Immature natural killer cell (primary cell): ENCODE results near the gene MYOF. TPM values are rescaled to one million over a fixed set of nuclear protein-coding genes. Genes with fewer than 3 reads are reported as not detected.
A peak's percentile ranks its signal among the peaks of the same experiment; 100 is the strongest.

ENCODE experiments used
- DNase-seq, 3 donors: peaks; one replicate each; pipeline ENCODE4 v3.0.0; 2022; ENCODE audit warnings: mixed read lengths in 1 of 3
- H3K27ac Mint-ChIP-seq, 6 donors: one replicate each; pipeline ENCODE4 v1.8.0; 2020; ENCODE audit warnings: mixed read lengths in 6 of 6, mild to moderate bottlenecking in 5 of 6, inconsistent platforms in 4 of 6, moderate library complexity in 3 of 6
- H3K27me3 Mint-ChIP-seq, 3 donors: one replicate each; pipeline ENCODE4 v1.8.0; 2020 to 2021; ENCODE audit warnings: low read depth in 3 of 3, mild to moderate bottlenecking in 3 of 3, mixed read lengths in 3 of 3, moderate library complexity in 3 of 3, inconsistent platforms in 1 of 3
- H3K36me3 Mint-ChIP-seq, 3 donors: one replicate each; pipeline ENCODE4 v1.8.0; 2020; ENCODE audit warnings: mixed read lengths in 3 of 3, inconsistent platforms in 2 of 3, mild to moderate bottlenecking in 2 of 3
- H3K4me1 Mint-ChIP-seq, 2 donors: one replicate each; pipeline ENCODE4 v1.8.0; 2020; ENCODE audit warnings: inconsistent platforms in 2 of 2, mild to moderate bottlenecking in 2 of 2, mixed read lengths in 2 of 2, moderate library complexity in 1 of 2
- H3K4me3 Mint-ChIP-seq, 5 donors: one replicate each; pipeline ENCODE4 v1.8.0; 2020; ENCODE audit warnings: mild to moderate bottlenecking in 5 of 5, mixed read lengths in 5 of 5, inconsistent platforms in 3 of 5, moderate library complexity in 3 of 5
- H3K9me3 Mint-ChIP-seq, 6 donors: one replicate each; pipeline ENCODE4 v1.8.0; 2020; ENCODE audit warnings: mild to moderate bottlenecking in 6 of 6, mixed read lengths in 6 of 6, inconsistent platforms in 4 of 6, moderate library complexity in 3 of 6
- polyA plus RNA-seq, 3 donors: library from polyadenylated mRNA; unstranded; fragments of 300-500 nt; fragmentation: Illumina TruSeq; gene quantifications; one replicate each; pipeline ENCODE4 v1.2.3, GENCODE V29; 2021

MYOF gene
- polyA plus RNA-seq, 3 donors from 2014 or later = 0.21 to 0.33 TPM; not detected in 1

DNA sequence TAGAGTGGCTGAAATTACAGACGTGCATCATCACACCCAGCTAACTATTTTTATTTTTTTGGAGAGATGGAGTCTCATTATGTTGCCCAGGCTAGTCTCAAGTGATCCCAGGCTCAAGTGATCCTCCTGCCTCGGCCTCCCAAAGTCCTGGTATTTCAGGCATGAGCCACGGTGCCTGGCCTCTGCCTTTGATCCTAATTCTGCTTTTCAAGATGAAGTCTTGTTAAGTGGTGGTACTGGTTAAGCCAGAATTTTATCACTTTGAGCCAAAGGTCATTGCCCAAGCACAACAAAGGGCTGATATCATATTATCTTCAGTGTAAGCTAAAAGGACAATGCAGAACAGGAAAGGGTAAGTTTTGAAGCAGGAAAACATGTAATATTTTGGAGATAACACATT is 64.2 kb downstream of the MYOF start:
- Mint-ChIP-seq H3K4me3 (no peak overlapping the region), H3K27ac (no peak overlapping the region), H3K36me3 (no peaks in the 10 kb centered on the region), H3K27me3 (peaks cover 0 to 11% (median 10%) of the 10 kb centered on the region in 3 donors), H3K4me1 (peaks cover 13 to 20% of the 10 kb centered on the region in 2 donors), H3K9me3 (no peaks in the 10 kb centered on the region)
- DNase-seq = no peak

DNA sequence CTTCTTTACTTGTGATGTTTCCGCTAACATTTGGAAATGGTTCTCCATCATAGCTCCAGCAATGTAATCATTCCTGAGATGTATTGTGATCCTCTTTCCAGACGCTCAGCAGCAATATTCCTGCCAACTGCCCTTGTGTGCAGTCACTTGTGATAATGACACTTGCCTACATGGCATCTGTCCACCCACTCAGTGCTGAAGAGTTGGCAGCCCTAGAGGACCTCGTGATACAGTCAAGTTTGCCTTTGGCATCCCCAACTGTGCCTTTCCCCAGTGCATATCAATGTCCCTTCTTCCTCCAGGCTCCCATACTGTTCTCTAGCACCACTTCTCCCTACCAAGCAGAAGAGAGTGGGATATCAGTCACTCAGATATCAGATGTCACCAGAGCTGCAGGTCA is 64.9 kb downstream of the MYOF start:
- H3K4me3 Mint-ChIP-seq = no peak overlapping the region
- peaks cover 0 to 2% (median 0%) of the 10 kb centered on the region in 3 donors for H3K36me3 Mint-ChIP-seq
- no peak for DNase-seq
- no peak overlapping the region for H3K27ac Mint-ChIP-seq
- H3K9me3 Mint-ChIP-seq = no peaks in the 10 kb centered on the region
- H3K4me1 Mint-ChIP-seq = peaks cover 19 to 27% of the 10 kb centered on the region in 2 donors
- H3K27me3 Mint-ChIP-seq = peaks cover 2 to 11% (median 10%) of the 10 kb centered on the region in 3 donors

DNA sequence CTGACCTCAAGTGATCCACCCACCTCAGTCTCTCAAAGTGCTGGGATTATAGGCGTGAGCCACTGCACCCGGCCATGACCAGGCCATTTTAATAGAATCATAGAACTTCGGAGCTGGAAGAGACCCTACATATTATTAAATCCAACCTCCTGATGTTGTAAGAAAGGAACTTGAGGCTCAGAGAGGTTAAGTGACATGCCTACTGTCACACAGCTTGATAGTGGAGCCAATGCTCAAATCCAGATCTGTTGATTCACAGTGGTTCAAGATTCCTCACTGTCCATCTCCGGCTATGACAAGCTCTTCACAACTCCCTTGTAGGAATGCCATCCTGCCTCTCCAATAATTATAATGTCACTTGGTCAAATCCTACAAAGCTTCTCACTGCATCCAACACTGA is 65.3 kb downstream of the MYOF start:
- H3K9me3 Mint-ChIP-seq = no peaks in the 10 kb centered on the region
- no peak for DNase-seq
- no peak overlapping the region for H3K4me3 Mint-ChIP-seq
- peaks cover 2 to 11% (median 7%) of the 10 kb centered on the region in 3 donors for H3K27me3 Mint-ChIP-seq
- no peak overlapping the region for H3K27ac Mint-ChIP-seq
- H3K4me1 Mint-ChIP-seq = peaks cover 24 to 29% of the 10 kb centered on the region in 2 donors
- peaks cover 0 to 3% (median 0%) of the 10 kb centered on the region in 3 donors for H3K36me3 Mint-ChIP-seq

DNA sequence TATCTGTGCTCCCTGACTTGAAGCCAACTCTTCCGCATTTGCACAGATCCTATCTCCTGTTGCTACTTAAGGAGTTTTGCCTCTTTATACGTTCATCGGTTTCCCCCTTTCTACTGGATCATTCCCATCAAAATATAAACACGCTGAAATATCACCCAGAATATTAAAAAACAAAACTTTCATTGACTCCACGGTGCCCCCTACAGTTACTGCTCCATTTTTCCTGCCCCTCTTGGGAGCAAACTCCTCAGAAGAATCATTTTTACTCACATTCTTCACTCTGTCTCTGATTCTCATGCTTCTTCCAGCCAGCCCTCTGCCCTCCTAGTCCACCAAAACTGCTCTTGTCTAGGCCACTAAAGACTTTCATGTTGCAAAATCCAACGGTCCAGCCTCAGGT is 66.4 kb downstream of the MYOF start:
- H3K27ac Mint-ChIP-seq = peak overlapping the region in 1 of 6 donors; percentile 79
- H3K4me3 Mint-ChIP-seq = no peak overlapping the region
- DNase-seq = no peak
- peaks cover 0 to 3% (median 0%) of the 10 kb centered on the region in 3 donors for H3K36me3 Mint-ChIP-seq
- peaks cover 25 to 31% of the 10 kb centered on the region in 2 donors for H3K4me1 Mint-ChIP-seq
- no peaks in the 10 kb centered on the region for H3K9me3 Mint-ChIP-seq
- peaks cover 2 to 11% (median 7%) of the 10 kb centered on the region in 3 donors for H3K27me3 Mint-ChIP-seq

DNA sequence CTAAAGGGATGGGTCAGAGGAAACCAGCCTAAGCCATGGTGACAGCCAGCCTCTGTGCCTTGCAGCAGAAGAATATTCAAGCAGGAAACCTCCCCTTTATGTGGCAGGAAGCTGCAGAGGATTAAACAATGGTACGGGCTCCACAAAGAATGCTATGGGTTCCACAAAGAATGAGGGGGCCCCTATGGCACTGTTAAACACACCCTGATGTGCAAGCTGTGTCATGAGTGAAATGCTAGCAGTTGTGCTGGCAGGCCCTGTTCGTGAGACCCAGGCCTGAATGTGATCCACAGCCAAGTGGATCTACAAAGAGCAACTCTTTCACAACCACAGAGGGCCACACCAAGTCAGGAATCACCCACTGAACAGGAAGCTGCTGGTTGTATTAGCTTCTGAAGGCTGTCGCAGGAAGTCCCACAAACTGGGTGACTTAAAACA is 68.9 kb downstream of the MYOF start:
- peaks cover 0 to 3% (median 0%) of the 10 kb centered on the region in 3 donors for H3K36me3 Mint-ChIP-seq
- H3K4me3 Mint-ChIP-seq = peak overlapping the region; percentile 20 to 54 (median 44)
- peaks cover 30 to 31% of the 10 kb centered on the region in 2 donors for H3K4me1 Mint-ChIP-seq
- peak; percentile 22 to 40 (median 35) for DNase-seq
- H3K27me3 Mint-ChIP-seq = peaks cover 2 to 9% (median 6%) of the 10 kb centered on the region in 3 donors
- H3K9me3 Mint-ChIP-seq = no peaks in the 10 kb centered on the region
- peak overlapping the region; percentile 77 to 88 (median 86) for H3K27ac Mint-ChIP-seq

DNA sequence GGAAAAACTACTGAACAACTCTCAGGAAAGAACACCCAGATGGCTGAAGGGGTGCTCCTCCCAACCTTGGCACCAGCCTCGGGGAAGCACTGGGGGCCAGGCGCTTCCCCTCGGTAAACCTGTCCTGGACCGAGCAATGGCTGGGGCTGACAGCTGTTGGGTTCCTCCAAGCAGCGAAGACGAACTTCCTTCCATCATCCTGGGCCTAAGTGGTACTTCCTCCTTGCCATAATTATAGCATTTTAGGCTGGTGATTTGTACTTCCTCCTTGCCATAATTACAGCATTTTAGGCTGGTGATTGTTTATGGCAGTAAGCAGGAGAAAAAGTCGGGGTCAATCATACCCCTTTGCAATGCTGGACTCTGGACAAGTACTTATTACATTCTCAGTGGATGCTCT is 69.3 kb downstream of the MYOF start:
- Mint-ChIP-seq H3K4me3 (peak overlapping the region; percentile 20 to 54 (median 44)), H3K27me3 (peaks cover 2 to 9% (median 6%) of the 10 kb centered on the region in 3 donors)
- peak in 1 of 3 donors; percentile 3 for DNase-seq

DNA sequence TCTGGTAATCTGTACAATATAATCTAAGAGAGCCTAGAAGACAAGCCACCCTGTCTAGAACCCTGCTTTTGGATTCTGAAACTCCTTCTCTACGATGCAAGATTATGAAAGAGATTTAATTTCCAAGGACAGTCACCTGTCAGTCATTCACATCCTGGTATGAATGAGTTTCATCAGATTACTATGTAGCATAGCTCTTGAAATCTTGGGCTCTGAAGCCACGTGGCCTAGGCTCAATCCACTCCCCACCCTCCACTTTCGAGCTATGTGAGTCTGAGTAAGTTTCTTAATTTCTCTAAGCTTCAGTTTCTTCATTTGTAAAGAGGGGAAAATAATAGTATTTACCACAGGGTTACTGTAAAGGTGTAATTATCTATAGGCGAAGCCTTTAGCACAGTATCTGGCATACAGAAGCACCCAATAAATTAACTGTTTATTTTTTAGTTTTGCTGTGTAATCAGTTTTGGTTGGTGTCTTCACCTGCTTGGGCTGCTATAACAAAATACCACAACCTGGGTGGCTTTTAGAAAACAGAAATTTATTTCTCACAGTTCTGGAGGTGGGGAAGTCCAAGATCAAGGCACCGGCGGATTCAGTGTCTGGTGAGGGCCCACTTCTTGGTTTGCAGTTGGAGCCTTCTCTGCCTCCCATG is 71.3 kb downstream of the MYOF start:
- Mint-ChIP-seq H3K9me3 (no peaks in the 10 kb centered on the region), H3K4me3 (no peak overlapping the region), H3K27me3 (peaks cover 2 to 7% (median 6%) of the 10 kb centered on the region in 3 donors), H3K27ac (peak overlapping the region in 1 of 6 donors; percentile 0), H3K36me3 (peaks cover 0 to 3% (median 0%) of the 10 kb centered on the region in 3 donors), H3K4me1 (peaks cover 30 to 31% of the 10 kb centered on the region in 2 donors)
- DNase-seq = no peak

More for the DNA sequence above, 69.3 kb downstream of the MYOF start:
- Mint-ChIP-seq H3K36me3 (peaks cover 0 to 3% (median 0%) of the 10 kb centered on the region in 3 donors), H3K4me1 (peaks cover 30 to 31% of the 10 kb centered on the region in 2 donors), H3K27ac (peak overlapping the region; percentile 77 to 88 (median 86)), H3K9me3 (no peaks in the 10 kb centered on the region)

DNA sequence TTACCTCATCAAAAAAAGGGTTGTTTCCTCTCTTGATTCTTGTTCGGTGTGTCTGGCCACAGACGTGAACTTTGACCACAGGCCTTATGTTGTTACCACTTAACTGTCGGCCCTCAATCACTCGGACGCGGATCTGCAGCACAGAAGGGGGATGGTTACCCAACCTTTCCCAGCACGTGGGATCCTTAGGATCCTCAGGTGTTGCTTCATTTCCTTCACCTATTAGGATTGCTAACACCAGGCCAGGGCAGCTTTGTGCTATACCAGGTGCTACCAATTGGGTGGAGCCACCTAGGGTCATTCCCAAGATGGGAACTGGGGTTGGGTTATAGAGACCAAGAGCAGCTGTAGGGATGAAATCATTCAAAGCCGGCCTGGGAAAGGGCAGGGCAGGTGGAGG is 73.4 kb downstream of the MYOF start:
- Mint-ChIP-seq H3K4me1 (peaks cover 20 to 26% of the 10 kb centered on the region in 2 donors), H3K4me3 (no peak overlapping the region), H3K9me3 (no peaks in the 10 kb centered on the region), H3K27me3 (peaks cover 0 to 7% (median 6%) of the 10 kb centered on the region in 3 donors), H3K27ac (peak overlapping the region in 1 of 6 donors; percentile 31), H3K36me3 (peaks cover 0 to 3% (median 0%) of the 10 kb centered on the region in 3 donors)
- no peak for DNase-seq

DNA sequence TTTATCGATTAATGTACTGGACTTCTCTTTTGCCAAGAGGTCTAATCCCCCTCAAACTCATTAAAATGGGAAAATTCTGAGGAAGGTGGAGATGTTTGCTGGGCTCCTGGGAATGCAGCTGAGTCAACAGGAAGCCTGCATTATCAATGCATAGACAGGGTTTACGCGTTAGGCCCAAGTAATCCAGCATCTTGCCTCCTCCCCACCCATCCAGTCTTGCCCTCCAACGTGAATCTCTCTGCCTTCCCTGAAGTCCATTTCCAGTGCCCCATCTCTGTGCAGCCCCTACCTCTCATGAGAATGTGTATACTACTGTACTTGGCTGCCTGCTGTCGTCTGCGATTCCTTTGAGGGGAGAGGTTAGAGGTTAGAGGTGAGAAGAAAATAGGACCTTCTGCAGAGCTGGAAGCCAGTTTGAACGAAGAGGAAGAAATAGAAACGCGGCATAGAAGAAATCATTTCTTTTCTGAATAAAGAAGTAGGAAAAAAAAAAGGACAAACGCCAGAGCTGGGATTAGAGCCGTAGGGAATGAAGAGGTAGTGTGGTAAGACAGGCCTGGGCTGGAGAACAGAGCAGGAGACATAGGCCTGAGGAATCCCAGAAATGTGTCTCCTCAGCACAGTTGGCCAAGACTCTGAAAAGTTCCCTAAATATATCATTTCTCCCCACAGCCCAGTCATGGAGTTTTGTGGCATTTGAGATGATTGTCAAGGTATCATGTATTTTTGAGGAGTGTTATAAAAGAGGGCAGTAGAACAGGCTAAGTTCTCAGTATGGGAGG is 75.6 kb downstream of the MYOF start:
- Mint-ChIP-seq H3K4me3 (no peak overlapping the region), H3K36me3 (no peaks in the 10 kb centered on the region), H3K27ac (no peak overlapping the region), H3K9me3 (no peaks in the 10 kb centered on the region), H3K4me1 (peaks cover 0 to 5% of the 10 kb centered on the region in 2 donors), H3K27me3 (peaks cover 0 to 5% (median 2%) of the 10 kb centered on the region in 3 donors)
- DNase-seq = no peak

DNA sequence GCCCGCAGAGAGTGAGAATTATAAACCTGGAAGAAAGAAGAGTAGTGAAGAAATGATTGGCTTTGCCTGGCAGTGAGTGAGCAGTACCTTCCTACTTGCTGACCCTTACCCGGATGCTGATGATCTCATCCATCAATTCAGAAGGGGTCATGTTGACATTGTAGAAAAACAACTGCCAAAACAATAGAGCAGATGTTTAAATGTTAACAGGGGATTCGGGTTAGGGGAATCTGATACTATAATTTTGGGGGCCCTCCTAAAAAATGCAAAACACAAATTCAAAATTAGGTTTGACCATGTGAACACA is 78.1 kb downstream of the MYOF start:
- DNase-seq = no peak
- Mint-ChIP-seq H3K9me3 (no peaks in the 10 kb centered on the region), H3K27ac (no peak overlapping the region), H3K36me3 (no peaks in the 10 kb centered on the region), H3K4me3 (no peak overlapping the region), H3K4me1 (peaks cover 0 to 5% of the 10 kb centered on the region in 2 donors), H3K27me3 (peaks cover 0 to 5% (median 2%) of the 10 kb centered on the region in 3 donors)

DNA sequence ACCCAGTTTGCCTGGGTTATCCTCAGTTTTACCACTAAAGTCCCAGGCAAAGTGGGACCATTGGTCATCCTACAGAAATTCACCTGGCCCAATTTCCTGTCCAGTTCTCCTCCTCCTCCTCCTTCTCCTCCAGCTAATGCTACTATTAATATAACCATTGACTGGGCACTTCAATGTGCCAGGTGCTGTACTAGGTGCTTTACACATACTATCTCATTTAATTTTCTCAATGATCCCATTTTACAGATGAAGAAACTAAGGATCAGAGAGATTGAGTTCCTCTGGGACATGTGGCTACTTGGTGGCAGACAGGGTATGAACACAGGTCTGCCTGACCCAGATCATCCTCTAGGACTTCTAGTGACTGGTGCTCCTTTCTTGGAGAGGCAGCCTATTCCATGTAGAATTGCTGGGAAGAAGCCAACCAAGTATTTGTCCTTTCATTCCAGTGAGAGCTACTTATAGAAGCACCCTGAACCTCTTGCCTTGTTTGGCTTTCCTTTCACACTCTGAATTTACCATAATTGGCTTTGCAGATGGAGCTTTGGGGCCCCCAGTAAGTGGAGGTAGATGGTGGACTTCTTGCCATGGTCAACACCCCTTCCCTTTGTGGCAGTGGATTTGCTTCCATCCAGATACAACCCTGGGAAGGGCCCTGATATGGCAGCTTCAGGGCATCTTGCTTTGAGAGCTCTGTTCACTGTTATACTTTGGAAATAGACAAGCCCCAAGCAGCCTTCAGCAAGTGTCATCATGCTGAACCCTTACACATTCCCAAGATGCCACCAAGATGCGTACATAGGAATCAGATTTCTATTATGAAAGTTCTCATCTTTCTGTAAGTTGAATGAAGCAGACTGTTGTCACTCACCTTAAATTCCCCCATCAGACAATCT is 78.7 kb downstream of the MYOF start:
- H3K9me3 Mint-ChIP-seq = no peaks in the 10 kb centered on the region
- H3K27ac Mint-ChIP-seq = no peak overlapping the region

DNA sequence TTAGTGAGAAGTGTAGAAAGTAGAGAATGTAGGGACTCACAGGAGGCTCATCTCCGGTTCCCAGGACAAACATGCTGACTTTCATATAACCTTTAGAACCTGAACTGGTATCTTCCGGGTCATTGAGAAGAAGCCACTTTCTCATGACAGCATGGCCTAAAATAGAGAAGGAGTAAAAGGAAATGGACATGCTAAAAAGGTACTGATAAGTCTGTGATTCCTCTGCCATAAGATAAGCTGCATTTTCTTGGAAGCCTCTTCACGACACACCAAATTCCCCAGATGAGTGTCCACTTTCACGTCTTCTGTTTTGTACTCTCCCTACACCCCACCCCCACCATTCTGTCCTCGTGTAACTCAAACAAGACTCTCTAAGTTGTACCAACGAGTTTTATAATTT is 79.9 kb downstream of the MYOF start:
- Mint-ChIP-seq H3K4me1 (no peaks in the 10 kb centered on the region), H3K9me3 (no peaks in the 10 kb centered on the region), H3K27ac (no peak overlapping the region), H3K4me3 (no peak overlapping the region), H3K27me3 (peaks cover 2 to 5% (median 2%) of the 10 kb centered on the region in 3 donors), H3K36me3 (no peaks in the 10 kb centered on the region)
- DNase-seq = no peak

More for the DNA sequence above, 78.7 kb downstream of the MYOF start:
- no peak for DNase-seq
- peaks cover 0 to 5% (median 2%) of the 10 kb centered on the region in 3 donors for H3K27me3 Mint-ChIP-seq
- H3K36me3 Mint-ChIP-seq = no peaks in the 10 kb centered on the region
- peaks cover 0 to under 1% of the 10 kb centered on the region in 2 donors for H3K4me1 Mint-ChIP-seq
- no peak overlapping the region for H3K4me3 Mint-ChIP-seq

DNA sequence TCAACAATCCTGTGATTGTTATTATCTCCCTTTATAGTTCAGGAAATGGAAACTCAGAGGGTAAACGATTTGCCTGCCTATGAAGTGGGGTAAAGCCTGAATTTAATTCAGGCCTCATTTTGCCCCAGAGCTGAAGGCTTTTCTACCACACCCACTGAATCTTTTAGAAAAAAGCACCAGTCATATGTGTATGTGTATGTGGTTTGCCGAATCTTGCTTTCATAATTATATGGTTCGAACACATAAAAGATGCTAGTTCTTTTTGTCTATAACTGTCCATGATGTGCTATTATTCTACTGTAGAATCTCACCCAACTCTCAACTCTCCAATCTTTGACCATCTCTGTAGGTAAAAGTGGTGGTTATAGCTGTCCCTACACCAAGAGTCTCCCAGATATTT is 83.6 kb downstream of the MYOF start:
- H3K4me1 Mint-ChIP-seq = no peaks in the 10 kb centered on the region
- H3K27ac Mint-ChIP-seq = no peak overlapping the region
- no peaks in the 10 kb centered on the region for H3K36me3 Mint-ChIP-seq

More for the DNA sequence above, 83.6 kb downstream of the MYOF start:
- Mint-ChIP-seq H3K9me3 (no peaks in the 10 kb centered on the region), H3K27me3 (peaks cover 0 to 2% (median 2%) of the 10 kb centered on the region in 3 donors), H3K4me3 (no peak overlapping the region)
- no peak for DNase-seq
